NCI-H460 (cell line): ENCODE results near the gene CA10. TPM values are rescaled to one million over a fixed set of nuclear protein-coding genes. Genes with fewer than 3 reads are reported as not detected.

Experiments
- DNase-seq: peaks from one replicate; pipeline ENCODE4 v3.0.0-alpha.2; 2016; ENCODE audit warnings: low read depth; ENCODE audit errors: extremely low read depth
- total RNA-seq: library from RNA; depleted of rRNA; stranded (reverse); fragments of >200 nt; shearing (Covaris generic); gene quantifications from 2 replicates; pipeline ENCODE4 v1.2.3, GENCODE V29; 2014

The CA10 gene
- total RNA-seq, 1 experiment from 2014 or later: not detected

DNA sequence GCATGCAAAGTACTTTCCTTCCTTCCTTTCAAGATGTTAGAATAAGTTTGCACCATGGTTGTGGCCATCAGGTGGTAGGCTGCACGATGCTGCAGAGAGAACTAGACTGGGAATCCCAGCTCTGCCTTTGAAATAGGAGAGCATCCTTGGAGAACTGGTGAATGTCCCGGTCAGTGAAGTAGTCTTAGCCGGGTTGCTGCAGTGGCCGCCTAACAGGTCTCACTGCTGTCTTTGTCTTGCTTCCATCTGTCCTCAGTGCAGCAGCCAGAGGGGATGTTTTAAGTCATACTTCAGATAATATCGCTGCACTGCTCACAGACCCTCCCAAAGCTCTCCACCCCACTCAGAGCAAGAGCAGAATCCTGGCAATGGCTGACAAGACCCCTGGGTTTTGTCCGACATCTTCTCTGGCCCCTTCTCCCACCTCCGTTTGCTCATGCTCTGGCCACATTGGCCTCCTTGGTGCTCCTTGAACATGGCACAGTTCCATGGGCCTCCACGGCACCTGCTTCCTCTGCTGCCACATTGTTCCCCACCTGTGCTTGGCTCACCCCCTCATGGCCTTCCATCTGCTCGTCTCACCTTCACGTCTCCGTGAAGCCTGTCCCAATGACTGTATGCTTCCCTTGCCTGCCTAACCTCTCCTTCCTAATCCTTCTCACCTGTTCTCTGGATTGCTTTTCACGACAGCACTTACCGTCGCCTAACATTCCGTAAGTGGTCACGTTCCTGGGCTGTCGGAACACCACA is 458.3 kb downstream of the CA10 start:
- no peak for DNase-seq

DNA sequence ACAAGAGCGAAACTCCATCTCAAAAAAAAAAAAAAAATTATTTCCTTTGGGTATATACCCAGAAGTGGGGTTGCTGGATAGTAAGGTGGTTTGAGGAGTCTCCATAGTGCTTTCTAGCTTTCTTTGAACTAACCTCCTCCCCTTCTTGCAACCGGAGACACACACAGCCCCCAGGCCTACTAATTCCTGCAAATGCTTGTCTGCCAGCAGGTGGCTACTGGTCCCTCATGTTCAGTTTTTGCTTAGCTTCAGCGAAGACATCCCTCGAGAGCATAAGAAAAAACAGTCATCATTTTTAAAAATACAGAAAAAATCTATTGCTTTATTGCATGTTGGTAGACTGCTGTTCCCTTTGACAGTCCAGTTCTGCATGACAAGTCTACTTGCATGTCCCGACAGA is 459.2 kb downstream of the CA10 start:
- no peak for DNase-seq

DNA sequence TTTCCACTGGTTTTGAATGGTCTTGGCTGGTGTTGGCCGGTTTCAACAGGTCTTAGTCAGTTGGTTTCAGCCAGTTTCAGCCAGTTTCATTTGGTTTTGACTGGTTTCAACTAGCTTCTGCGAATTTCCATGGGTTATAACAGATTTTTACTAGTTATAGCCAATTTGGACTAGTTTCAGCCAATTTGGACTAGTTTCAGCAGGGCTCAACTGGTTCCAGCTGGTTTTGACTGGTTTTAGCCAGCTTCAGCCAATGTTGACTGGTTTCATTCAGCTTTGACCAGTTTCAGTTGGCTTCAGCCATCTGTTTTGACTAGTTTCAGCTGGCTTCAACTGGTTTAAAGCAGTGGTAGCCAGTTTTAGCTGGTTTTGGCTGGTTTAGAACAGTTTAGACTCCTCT is 465.6 kb downstream of the CA10 start:
- DNase-seq: no peak

DNA sequence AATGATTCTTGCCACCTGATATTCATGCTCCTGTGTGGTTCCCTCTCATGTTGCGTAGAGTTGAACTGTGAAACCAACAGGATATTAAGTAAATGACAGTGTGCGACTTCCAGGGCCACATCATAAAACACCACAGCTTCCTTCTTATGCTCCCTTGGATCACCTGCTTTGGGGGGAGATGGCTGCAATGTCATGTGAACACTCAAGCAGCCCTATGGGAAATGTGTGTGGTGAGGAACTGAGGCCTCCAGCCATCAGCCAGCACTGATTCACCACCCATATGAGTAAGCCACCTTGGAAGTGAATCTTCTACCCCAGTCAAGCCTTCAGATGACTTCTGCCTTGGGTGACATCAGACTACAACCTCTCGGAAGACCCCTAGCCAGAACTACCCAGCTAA is 470.6 kb downstream of the CA10 start:
- no peak for DNase-seq

DNA sequence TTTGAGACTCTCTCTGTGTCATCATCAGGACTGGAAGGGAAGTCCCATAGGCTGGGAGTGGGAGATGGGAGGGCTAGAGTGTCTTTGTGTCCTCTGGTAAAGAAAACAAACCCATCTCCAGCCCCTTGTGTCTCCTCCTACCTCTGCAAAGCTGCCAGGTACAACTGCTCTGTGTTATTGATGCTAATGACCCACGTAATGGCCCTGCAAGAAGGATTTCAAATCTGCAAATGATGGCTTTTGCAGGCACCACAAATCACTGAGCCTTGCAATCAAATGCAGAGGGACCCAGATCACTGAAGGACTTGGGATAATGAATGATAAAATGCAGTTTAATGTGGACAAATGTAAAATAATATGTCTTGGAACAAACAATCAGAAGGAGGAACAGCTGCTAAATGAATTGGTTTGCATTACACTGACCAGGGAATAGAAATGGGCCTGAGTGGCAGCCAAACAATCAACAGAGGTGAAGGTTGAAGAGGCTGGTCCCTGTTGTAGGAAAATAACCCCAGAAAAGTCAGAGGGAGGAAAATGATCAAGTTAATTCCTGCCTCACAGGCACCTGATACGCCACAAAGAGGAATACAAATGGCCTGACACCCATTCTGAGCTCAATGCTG is 473.1 kb downstream of the CA10 start:
- no peak for DNase-seq

DNA sequence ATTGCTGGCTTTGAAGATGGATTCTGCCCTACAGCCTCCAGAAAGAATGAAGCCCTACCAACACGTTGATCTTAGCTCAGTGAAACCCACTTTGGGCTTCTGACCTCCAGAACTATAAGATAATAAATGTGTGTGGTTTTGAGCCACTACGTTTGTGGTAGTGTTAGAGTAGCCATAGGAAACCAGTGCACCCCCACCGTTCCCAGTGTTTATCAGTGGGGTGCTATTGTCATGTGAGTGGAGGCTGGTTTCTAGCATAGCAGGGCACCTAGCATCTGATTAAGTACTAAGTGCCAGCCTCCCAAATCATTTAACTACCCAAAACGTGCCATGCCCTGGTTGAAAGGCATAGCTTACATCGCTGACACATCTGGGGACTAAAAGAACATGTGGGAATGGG is 474.3 kb downstream of the CA10 start:
- DNase-seq: no peak

DNA sequence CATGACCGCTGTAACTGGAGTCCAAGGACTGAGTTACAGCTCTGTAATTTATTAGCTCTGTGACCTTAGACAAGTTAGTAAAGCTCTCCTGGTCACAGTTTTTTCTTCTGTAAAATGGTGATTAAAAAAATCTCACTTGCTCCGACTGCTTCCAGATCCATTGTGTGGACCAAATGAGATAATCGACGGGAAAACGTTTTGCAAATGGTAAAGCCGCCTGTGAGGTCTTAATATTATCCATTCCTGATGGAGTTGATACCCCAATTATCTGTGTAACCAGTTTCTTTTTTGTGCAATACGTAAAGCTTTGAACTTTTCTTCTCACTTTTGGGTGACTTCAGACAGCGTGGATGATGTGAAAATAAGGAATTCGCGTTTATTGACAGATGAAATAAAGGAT is 475.2 kb downstream of the CA10 start:
- no peak for DNase-seq

DNA sequence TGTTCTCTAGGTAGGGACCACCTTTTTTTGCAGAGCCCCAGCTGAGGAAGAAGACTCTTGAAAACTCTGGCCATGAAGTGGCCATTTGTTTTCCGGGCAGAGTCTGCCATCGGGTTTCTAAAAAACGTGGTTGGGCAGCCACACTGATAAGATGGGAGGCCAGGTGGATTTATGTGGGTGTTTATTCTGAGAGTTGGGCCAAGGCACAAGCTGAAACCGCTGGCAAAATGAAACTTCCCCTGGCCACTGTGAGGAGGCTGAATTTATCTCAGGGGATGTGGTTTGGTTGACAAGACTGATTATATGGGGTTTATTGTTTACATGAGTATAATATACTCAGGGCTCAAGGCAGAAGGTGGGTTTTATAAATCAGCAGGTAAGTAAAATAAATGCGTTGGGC is 476.4 kb downstream of the CA10 start:
- no peak for DNase-seq

DNA sequence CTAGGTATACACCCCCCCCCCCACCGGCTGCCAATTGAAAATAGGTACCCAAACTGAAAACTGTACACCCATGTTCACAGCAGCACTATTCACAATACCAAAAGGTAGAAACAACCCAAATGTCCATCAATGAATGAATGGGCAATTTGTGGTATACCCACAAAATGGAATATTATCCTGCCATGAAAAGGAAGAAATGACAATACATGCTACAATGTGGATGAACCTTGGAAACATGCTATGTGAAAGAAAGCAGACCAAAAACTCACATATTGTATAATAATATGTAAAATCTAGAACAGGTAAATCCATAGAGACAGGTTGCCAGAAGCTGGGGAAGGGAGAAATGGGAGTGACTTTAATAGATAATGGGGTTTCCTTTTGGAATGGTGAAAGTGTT is 480.6 kb downstream of the CA10 start:
- DNase-seq: no peak

DNA sequence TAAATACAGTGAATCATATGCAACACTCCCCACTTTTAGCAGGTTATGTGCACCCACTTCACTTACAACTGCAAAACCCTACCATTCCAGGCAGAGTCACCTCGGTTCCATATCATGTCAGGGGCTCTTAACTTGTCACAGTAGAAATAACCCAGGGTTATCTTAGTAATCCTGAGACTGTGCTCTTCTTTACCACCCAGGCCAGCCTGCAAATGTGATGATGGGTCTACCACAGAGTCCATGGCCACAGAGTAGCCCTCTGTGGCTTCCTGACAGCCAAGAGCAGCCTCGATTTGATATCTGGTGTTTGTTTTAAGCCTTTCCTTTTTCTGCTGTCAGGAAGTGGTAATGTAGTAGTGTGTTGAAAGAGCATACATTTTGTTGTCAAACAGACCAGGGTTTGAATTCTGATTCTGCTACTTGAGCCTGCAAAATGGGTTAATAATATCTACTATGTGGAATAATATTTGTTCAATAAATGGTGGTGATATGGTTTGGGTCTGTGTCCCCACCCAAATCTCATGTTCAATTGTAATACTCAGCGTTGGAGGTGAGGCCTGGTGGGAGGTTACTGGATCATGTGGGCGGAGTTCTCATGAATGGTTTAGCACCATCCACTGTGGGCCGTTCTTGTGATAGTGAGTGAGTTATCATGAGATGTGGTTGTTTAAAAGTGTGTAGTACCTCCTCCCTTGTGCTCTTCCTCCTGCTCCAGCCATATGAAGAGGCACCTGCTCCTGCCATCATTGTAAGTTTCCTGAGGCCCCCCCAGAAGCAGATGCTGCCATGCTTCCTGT is 481.6 kb downstream of the CA10 start:
- DNase-seq: no peak

DNA sequence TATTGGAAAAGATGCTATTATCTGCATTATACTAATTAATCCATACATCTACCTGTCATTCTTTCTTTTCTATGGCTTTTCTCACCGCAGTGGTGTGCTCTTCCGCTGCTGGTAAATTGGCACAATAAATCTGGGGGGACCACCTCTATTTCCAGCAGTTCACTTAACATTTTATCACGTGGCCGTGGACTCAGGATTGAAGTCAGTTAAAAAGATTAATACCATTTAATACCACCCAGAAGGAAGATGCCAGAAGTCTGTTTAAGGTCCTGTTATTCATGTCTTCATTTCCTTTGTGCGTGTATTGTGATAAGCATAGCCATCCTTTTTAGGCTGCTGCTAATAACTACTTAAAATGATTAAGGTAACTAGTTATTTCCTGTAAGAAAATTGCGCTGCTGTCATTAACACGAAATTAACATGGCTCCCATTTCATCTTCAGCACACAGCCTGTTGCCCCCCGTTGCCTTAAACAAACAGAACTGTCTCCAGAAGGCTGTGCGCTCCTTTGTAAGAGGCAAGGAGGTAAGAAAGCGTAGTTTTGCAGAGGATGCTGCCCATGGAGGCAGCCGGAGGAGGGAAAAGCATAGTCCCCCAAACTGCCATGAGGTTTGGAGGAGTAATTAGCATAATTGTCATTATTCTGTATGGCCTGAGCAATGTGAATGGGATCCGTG is 483.8 kb downstream of the CA10 start:
- DNase-seq: no peak

DNA sequence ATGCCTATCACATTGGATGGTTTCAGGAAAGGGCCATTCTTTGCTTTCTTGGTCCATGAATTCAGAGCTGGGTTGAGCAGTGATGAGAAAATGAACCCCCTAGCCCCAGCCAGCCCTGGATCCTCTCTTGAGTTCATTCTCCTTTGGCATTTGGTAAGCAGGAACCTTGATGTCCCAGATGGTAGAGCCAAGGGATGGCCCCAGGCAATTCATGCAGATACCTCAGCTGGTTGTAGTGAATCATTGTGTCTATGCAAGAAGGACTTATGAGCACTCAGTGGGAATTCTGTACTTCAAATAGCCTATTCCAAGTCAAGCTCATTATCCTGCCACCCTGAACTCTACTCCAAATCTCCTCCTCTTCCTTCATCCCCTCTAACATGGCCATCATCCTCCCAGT is 485.4 kb downstream of the CA10 start:
- no peak for DNase-seq

DNA sequence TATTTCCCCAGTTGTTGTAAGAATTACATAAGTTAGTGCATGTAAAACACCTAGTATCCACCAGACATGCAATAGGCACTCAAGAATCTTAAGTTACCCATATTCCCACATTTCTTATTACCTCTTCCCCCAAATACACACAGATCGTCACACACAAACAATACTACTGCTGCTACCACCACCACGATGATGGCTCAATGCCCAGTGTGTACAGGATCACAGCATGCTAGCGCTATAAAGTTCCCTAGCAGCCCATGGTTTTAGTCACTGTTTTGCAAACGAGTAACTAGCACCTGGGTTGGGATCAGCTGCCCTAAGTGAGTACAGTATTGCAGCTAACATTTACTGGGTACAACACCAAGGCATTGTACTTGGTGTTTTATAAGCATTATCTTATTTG is 486.4 kb downstream of the CA10 start:
- no peak for DNase-seq

DNA sequence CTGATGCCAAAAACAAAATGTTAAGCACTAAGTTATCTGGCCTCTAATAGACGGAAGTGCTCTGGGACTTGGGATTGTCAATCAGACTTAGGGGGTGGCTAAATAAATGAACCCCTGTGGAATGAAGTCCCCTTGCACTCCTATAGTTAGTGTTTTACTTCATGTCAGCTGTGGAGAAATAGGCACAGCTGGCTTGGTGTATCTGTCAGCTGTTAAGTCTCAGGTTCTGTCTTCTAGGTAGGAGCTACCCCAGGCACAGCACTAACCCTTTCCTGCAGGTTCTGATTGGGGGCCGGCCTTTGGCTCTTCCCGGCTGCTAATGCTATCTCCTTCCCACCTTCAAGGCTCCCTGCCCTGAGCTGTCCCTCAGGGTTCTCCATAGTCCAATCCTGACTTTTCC is 487.6 kb downstream of the CA10 start:
- no peak for DNase-seq

DNA sequence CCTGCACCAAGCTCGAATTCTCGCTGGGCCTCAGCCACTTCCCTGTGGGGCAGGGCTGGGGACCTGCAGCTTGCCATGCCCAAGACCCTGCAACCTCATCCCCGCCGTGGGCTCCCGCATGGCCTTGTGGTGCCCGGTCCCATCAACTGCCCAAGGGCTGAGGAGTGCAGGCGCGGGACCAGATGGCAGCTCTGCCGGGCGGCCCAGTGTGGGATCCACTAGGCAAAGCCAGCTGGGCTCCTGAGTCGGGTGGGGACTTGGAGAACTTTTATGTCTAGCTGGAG is 489.6 kb downstream of the CA10 start:
- no peak for DNase-seq

DNA sequence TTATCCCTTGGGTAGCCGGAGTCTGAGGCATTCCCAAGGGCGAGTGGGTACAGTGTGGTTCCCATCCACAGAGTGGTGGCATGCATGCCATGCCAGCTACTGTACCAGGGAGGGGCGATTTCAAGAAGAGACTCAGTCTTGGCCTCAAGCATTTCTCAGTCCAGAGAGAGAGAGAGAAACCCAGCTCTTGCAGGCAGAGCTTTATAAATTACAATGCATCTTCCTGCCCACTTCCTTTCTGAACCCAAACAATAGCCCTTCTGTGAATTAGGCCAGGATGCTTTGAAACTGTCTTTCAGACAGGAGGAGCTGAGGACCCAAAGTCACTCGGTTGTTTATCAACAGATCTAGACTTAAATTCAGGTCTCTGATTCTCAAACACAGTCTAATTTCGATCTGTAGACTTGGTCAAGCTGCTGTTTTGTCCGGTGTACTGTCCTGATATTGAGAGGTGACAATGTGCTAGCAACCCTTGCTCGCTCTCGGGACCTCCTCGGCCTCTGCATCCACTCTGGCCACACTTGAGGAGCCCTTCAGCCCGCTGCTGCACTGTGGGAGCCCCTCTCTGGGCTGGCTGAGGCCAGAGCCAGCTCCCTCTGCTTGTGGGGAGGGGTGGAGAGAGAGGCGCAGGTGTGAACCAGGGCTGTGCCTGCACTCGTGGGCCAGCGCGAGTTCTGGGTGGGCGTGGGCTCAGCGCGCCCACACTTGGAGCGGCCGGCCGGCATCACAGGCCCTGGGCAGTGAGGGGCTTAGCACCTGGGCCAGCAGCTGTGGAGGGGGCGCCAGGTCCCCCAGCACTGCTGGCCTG is 490.2 kb downstream of the CA10 start:
- DNase-seq: no peak

DNA sequence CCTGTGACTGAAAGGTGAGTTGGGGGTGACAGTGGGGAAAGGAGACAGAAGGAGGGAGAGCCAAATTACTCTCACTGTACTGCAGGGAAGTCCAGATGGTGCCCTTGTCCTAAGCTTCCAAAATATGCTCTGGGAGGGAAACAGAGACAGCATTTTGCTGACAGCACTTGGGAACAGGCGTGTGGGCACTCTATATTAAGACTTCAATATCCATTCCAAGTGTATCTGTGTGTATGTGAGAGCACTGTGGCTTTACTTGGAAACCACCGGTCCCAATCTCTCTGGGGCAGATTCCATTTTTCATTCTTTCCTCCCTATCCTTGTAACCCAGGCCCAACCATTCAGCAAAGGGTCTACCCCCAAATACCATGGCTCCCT is 490.8 kb downstream of the CA10 start:
- DNase-seq: no peak

DNA sequence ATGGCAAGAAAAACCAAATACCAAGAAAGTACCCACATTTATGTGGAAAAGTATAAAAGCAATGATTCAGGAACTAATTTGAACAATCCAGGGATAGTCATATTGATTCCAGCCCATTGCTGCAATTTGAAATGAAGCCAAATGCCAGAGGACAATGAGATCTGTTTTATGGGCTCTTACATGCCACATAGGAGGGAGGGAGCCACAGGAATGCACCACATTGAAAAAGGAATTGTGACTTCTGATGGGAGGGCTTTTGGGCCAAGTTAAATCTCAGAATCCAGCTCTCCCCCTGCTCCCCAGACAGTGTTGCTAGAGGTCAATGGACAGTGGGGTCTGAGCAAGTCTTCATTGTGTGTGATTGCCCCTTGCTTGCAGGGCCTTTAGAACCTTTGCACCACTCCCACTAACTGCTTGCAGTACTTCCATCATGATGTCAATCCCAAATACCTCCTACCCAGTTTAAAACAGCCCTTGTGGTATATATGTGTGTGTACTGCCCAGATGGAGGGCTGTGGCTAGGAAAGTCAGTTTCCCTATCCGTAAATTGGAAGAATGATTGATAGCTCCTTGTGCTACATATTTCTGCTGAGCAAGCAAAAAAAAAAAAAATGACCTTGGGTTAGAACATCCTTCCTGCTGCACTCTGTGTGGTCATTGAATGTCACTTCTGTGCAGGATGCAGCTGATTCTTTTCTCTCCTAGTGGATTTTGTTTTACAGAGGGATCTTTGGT is 491.4 kb downstream of the CA10 start:
- DNase-seq: no peak

DNA sequence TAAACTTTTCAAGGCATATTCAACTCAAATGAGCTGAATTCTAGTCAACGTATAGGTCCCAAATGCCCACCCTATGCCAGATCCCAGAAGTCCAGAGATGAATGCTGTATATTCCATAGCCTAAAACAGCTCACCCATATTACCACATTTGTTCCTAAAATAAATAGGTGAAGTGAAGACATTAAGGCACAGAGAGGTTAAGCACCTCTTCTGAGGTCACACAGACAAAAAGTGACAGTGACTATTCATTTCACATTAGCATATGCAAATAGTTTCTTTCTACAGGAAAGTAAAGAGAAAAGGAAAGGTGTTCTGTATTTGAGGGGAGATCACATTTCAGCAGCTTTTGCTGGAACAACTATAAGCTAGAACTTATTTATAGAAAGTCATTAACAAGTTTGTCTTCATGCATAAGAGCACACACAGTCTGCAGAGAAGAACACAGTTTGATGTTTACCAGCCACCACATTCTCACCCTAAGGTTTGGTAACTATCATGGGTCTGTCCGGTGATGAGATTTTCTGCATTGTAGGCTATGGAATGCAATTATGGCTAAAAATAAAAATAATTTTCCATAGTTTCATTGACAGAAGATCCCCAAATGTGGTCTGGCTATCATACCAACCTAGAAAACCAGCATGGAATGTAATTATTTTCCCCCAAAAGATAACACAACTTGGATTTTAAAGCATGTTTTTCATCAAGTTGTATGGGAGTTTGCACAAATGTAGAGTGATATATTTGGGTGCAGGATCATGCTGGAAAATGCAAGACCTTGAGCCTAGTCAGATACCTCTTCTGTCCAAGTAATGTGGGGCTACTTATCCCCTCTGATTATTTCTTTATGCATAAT is 496.1 kb downstream of the CA10 start:
- DNase-seq: no peak
